ENCODE data around the gene HOXB6. TPM values are rescaled to one million over a fixed set of nuclear protein-coding genes. Genes with fewer than 3 reads are reported as not detected.

The HOXB6 gene
- total RNA-seq, 1 donor from 2014 or later: not detected

DNA sequence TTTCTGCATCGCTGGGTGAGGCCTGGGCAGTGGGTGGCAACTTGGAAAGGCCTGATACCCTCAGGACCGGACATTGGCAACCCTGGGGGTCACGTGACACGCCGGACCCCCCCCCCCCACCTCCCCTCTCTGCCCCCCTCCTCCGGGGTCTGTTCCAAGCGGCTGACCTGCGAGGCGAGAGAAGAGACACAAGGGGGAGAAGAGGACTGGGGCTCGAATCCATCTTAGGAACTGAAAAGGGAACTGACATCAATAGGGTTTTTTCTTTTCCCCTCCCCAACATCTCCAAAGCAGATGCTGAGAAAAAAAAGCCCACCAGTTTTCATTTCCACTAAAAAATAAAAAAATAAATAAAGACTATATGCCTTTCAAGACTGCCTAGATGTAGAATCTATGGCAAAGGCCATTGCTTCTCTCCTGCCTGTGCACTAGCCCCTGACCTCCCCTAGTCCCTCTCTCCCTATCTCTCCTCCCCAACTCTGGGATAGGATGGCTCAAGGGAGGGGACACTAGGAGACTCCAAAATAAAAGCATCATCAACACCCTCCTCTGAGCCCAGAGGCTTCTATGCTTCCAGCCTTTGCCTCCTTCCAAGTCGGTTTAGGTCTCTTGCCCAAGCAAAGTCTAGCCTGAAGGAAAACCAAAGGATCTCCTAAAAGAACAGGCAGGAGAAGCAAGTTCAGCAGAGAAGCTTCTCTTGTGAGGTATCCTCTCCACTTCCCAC lies 52.2 kb downstream of the HOXB6 start:
- Mint-ChIP-seq H3K27ac (no peak overlapping the region), H3K4me1 (no peaks in the 10 kb centered on the region), H3K4me3 (no peak overlapping the region), H3K9me3 (peaks cover 4% of the 10 kb centered on the region), H3K27me3 (ENCODE audit: insufficient read depth, low read depth) (peaks cover 90% of the 10 kb centered on the region), H3K36me3 (no peaks in the 10 kb centered on the region)
- no peak overlapping the region for H3K9ac ChIP-seq
- no peak overlapping the region for H2AFZ ChIP-seq (replicated peaks)
- peaks cover 11% of the 10 kb centered on the region for H3F3A ChIP-seq (ENCODE audit: low read depth)
- no peaks in the 10 kb centered on the region for H3K9me3 ChIP-seq (ENCODE audit: low read depth)
- H3K27ac ChIP-seq: no peak overlapping the region
- no peak for TF ChIP-seq EZH2 (IDR thresholded peaks at IDR 0.05)
- no peak for TF ChIP-seq EZH2phosphoT487 (IDR thresholded peaks at IDR 0.05)
- TF ChIP-seq, protein P1, sequence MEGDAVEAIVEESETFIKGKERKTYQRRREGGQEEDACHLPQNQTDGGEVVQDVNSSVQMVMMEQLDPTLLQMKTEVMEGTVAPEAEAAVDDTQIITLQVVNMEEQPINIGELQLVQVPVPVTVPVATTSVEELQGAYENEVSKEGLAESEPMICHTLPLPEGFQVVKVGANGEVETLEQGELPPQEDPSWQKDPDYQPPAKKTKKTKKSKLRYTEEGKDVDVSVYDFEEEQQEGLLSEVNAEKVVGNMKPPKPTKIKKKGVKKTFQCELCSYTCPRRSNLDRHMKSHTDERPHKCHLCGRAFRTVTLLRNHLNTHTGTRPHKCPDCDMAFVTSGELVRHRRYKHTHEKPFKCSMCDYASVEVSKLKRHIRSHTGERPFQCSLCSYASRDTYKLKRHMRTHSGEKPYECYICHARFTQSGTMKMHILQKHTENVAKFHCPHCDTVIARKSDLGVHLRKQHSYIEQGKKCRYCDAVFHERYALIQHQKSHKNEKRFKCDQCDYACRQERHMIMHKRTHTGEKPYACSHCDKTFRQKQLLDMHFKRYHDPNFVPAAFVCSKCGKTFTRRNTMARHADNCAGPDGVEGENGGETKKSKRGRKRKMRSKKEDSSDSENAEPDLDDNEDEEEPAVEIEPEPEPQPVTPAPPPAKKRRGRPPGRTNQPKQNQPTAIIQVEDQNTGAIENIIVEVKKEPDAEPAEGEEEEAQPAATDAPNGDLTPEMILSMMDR (IDR thresholded peaks at IDR 0.05): no peak
- H3K4me1 ChIP-seq: no peaks in the 10 kb centered on the region
- peaks cover 95% of the 10 kb centered on the region for H4K20me1 ChIP-seq (ENCODE audit: low read depth)
- no peaks in the 10 kb centered on the region for H3K79me2 ChIP-seq (ENCODE audit: low read depth)
- peaks cover 100% of the 10 kb centered on the region for H3K27me3 ChIP-seq
- H3K4me3 ChIP-seq: no peak overlapping the region
- peak; percentile 36 for DNase-seq (ENCODE audit: low spot score)
- no peaks in the 10 kb centered on the region for H3K36me3 ChIP-seq
- H3K4me2 ChIP-seq: no peak overlapping the region

DNA sequence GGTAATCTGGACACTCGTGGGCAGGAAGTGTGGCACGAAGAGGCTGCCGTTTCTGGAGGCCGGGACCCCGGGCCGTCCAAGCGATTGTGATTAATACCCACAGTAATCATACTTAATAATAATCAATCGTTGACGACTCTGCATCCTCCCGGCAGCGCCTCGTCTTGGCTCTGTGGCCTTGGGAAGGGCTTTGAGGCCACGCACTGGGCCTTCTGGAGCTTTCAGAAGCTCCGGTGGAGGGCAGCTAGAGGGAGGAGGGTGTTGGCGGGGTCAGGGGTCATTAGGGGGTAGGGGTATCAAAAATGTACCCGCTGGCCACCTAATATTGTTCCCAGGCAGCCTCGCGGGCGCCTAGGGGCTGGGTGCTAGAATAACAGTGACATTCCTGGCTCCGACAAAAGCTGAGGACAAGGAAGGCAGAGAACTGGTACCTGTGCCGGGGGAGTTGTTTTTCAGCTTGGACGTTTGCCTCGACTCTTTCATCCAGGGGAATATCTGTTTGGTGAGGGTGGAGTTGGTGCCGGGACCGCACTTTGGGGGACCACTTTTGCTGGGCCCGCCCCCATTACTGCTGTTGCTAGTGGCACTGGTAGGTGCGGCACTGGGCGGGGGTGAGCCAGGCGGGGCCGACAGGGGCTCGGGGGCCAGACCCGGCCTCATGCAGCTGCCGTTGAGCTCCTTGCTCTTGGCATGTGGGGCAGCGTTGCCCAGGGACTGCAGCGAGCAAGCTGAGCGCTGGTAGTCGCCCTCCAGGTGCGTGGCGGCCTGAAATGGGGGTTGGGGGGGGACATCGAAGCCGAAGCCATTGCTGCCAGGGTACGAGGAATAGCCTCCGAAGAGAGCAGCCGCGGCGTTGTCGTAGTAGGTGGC lies 53.0 kb downstream of the HOXB6 start:
- no peaks in the 10 kb centered on the region for H3K4me1 Mint-ChIP-seq
- Histone ChIP-seq H3K9me3 (ENCODE audit: low read depth) (no peaks in the 10 kb centered on the region), H2AFZ (replicated peaks) (no peak overlapping the region), H3K27ac (no peak overlapping the region), H3F3A (ENCODE audit: low read depth) (peaks cover 15% of the 10 kb centered on the region), H3K4me3 (no peak overlapping the region), H3K27me3 (peaks cover 100% of the 10 kb centered on the region), H4K20me1 (ENCODE audit: low read depth) (peaks cover 96% of the 10 kb centered on the region), H3K4me2 (no peak overlapping the region), H3K4me1 (no peaks in the 10 kb centered on the region), H3K36me3 (no peaks in the 10 kb centered on the region), H3K9ac (no peak overlapping the region), H3K79me2 (ENCODE audit: low read depth) (no peaks in the 10 kb centered on the region)
- no peak overlapping the region for H3K4me3 Mint-ChIP-seq
- TF ChIP-seq EZH2 (IDR thresholded peaks at IDR 0.05) (peak; percentile 93), EZH2phosphoT487 (IDR thresholded peaks at IDR 0.05) (peak; percentile 96)
- TF ChIP-seq, protein P1 (IDR thresholded peaks at IDR 0.05): no peak
- H3K36me3 Mint-ChIP-seq: no peaks in the 10 kb centered on the region
- no peak for DNase-seq (ENCODE audit: low spot score)
- H3K27me3 Mint-ChIP-seq (ENCODE audit: insufficient read depth, low read depth): peaks cover 89% of the 10 kb centered on the region
- no peak overlapping the region for H3K27ac Mint-ChIP-seq
- H3K9me3 Mint-ChIP-seq: peaks cover 4% of the 10 kb centered on the region

- Histone ChIP-seq H3K79me2 (ENCODE audit: low read depth) (no peaks in the 10 kb centered on the region), H3K27ac (no peak overlapping the region), H3K9me3 (ENCODE audit: low read depth) (no peaks in the 10 kb centered on the region), H3K36me3 (no peaks in the 10 kb centered on the region), H3K27me3 (peaks cover 100% of the 10 kb centered on the region), H3K9ac (no peak overlapping the region), H3F3A (ENCODE audit: low read depth) (peaks cover 15% of the 10 kb centered on the region), H2AFZ (replicated peaks) (no peak overlapping the region), H4K20me1 (ENCODE audit: low read depth) (peaks cover 96% of the 10 kb centered on the region), H3K4me3 (no peak overlapping the region), H3K4me2 (no peak overlapping the region), H3K4me1 (no peaks in the 10 kb centered on the region)
- Mint-ChIP-seq H3K27ac (no peak overlapping the region), H3K9me3 (peaks cover 5% of the 10 kb centered on the region), H3K4me3 (no peak overlapping the region), H3K4me1 (no peaks in the 10 kb centered on the region), H3K36me3 (no peaks in the 10 kb centered on the region), H3K27me3 (ENCODE audit: insufficient read depth, low read depth) (peaks cover 89% of the 10 kb centered on the region)
- TF ChIP-seq, protein P1 (IDR thresholded peaks at IDR 0.05): no peak
- TF ChIP-seq EZH2phosphoT487 (IDR thresholded peaks at IDR 0.05) (no peak), EZH2 (IDR thresholded peaks at IDR 0.05) (no peak)
- no peak for DNase-seq (ENCODE audit: low spot score)
Measured at GRCh38 chr17:48551214-48551555, 53.6 kb downstream of the HOXB6 start.
